HepG2 (cell line): Measurements from ENCODE around the gene ZNF557. TPM values are rescaled to one million over a fixed set of nuclear protein-coding genes. Genes with fewer than 3 reads are reported as not detected.

ENCODE experiments used
- AHR ChIP-seq: IDR thresholded peaks from 2 replicates; pipeline ENCODE4 v1.6.1; 2018; ENCODE audit warnings: missing genetic modification reagents, missing compliant biosample characterization
- ARNTL ChIP-seq: sonication (generic); formaldehyde crosslinking; IDR thresholded peaks from 2 replicates; pipeline ENCODE4 v1.4.0; 2020; ENCODE audit warnings: mild to moderate bottlenecking, missing genetic modification reagents
- ATRX ChIP-seq: sonication (generic); formaldehyde crosslinking; IDR thresholded peaks from 2 replicates; pipeline ENCODE4 v1.4.0; 2020; ENCODE audit warnings: missing genetic modification reagents, borderline replicate concordance
- BRD4 ChIP-seq: sonication (generic); formaldehyde crosslinking; IDR thresholded peaks from 2 replicates; pipeline ENCODE4 v1.4.0; 2020; ENCODE audit warnings: missing genetic modification reagents
- CENPT ChIP-seq: sonication (generic); formaldehyde crosslinking; IDR thresholded peaks from 2 replicates; pipeline ENCODE4 v1.8.0; 2022; ENCODE audit warnings: low read depth, mild to moderate bottlenecking, moderate library complexity, missing genetic modification reagents
- FOXC1 ChIP-seq: sonication (generic); formaldehyde crosslinking; IDR thresholded peaks from 2 replicates; pipeline ENCODE4 v1.8.0; 2022; ENCODE audit warnings: mild to moderate bottlenecking, missing genetic modification reagents, borderline replicate concordance
- FOXJ3 ChIP-seq: sonication (generic); formaldehyde crosslinking; IDR thresholded peaks from 2 replicates; pipeline ENCODE4 v1.4.0; 2020; ENCODE audit warnings: missing genetic modification reagents, mild to moderate bottlenecking, borderline replicate concordance
- HOXA3 ChIP-seq: sonication (generic); formaldehyde crosslinking; IDR thresholded peaks from 2 replicates; pipeline ENCODE4 v1.5.0; 2020; ENCODE audit warnings: missing genetic modification reagents
- HOXA9 ChIP-seq: sonication (generic); formaldehyde crosslinking; IDR thresholded peaks from 2 replicates; pipeline ENCODE4 v1.8.1; 2022; ENCODE audit warnings: missing genetic modification reagents, mild to moderate bottlenecking, moderate library complexity, borderline replicate concordance
- NPAS2 ChIP-seq: sonication (generic); formaldehyde crosslinking; IDR thresholded peaks from 2 replicates; pipeline ENCODE4 v1.8.0; 2022; ENCODE audit warnings: mild to moderate bottlenecking, missing genetic modification reagents, borderline replicate concordance
- NR2F6 ChIP-seq, 2 experiments: IDR thresholded peaks; 2 replicates each; pipeline ENCODE4 v1.6.1; 2016; ENCODE audit warnings: antibody characterized with exemption in 1 of 2, mild to moderate bottlenecking in 1 of 2
- RBFOX2 ChIP-seq: fragments of 200-400 bp; formaldehyde crosslinking; IDR thresholded peaks from 2 replicates; pipeline ENCODE4 v1.6.1; 2017; ENCODE audit warnings: low read depth, mild to moderate bottlenecking, low read length
- SAFB2 ChIP-seq: sonication (generic); formaldehyde crosslinking; IDR thresholded peaks from 2 replicates; pipeline ENCODE4 v1.5.1; 2020; ENCODE audit warnings: missing genetic modification reagents, low read depth, mild to moderate bottlenecking, borderline replicate concordance
- SP5 ChIP-seq: IDR thresholded peaks from 2 replicates; pipeline ENCODE4 v1.6.1; 2016; ENCODE audit warnings: low read depth, borderline replicate concordance
- TBP ChIP-seq: sonication (generic); formaldehyde crosslinking; IDR thresholded peaks from 2 replicates; pipeline ENCODE4 v1.5.0; 2020; ENCODE audit warnings: missing genetic modification reagents
- ZNF343 ChIP-seq: sonication (generic); formaldehyde crosslinking; IDR thresholded peaks from 2 replicates; pipeline ENCODE4 v1.4.0; 2020; ENCODE audit warnings: mild to moderate bottlenecking, missing genetic modification reagents
- ZNF44 ChIP-seq: sonication (generic); formaldehyde crosslinking; IDR thresholded peaks from 2 replicates; pipeline ENCODE4 v1.5.1; 2020; ENCODE audit warnings: mild to moderate bottlenecking, missing genetic modification reagents
- ZNF468 ChIP-seq: sonication (generic); formaldehyde crosslinking; IDR thresholded peaks from 2 replicates; pipeline ENCODE4 v1.8.0; 2022; ENCODE audit warnings: mild to moderate bottlenecking, moderate library complexity, missing genetic modification reagents
- ZNF616 ChIP-seq: sonication (generic); formaldehyde crosslinking; IDR thresholded peaks from 2 replicates; pipeline ENCODE4 v1.5.0; 2020; ENCODE audit warnings: low read depth, mild to moderate bottlenecking, missing genetic modification reagents
- polyA plus RNA-seq, 8 experiments: library from polyadenylated mRNA; depleted of rRNA in 3 of 8; stranded (reverse) in 7 of 8; unstranded in 1 of 8; fragments of >200 nt; fragmentation: Illumina TruSeq in 4 of 8; extraction: Trizol in 4 of 8; gene quantifications; 2 replicates each; pipeline versions ENCODE4 v1.2.1 to v1.2.3, GENCODE V29; 2011 to 2016; ENCODE audit warnings: low read depth in 4 of 8, missing spikeins in 1 of 8, mixed read lengths in 1 of 8; ENCODE audit not compliant: insufficient read depth in 1 of 8
- total RNA-seq, 5 experiments: library from RNA; depleted of rRNA; stranded (reverse); fragments of >200 nt; fragmentation: Illumina TruSeq; extraction: Trizol; gene quantifications; 2 replicates each; pipeline ENCODE4 v1.2.3, GENCODE V29; 2016; ENCODE audit warnings: low read depth in 1 of 5
- TF ChIP-seq, protein P1 (sequence below): sonication (generic); formaldehyde crosslinking; IDR thresholded peaks from 2 replicates; pipeline ENCODE4 v1.9.0; 2022; ENCODE audit warnings: low read depth, missing genetic modification reagents
- TF ChIP-seq, protein P2 (sequence below): sonication (generic); formaldehyde crosslinking; IDR thresholded peaks from 2 replicates; pipeline ENCODE4 v1.5.0; 2020; ENCODE audit warnings: missing genetic modification reagents
- TF ChIP-seq, protein P3 (sequence below): sonication (generic); formaldehyde crosslinking; IDR thresholded peaks from 2 replicates; pipeline ENCODE4 v1.4.0; 2020; ENCODE audit warnings: missing genetic modification reagents, borderline replicate concordance
- TF ChIP-seq, protein P4 (sequence below): sonication (generic); formaldehyde crosslinking; IDR thresholded peaks from 2 replicates; pipeline ENCODE4 v1.8.0; 2022; ENCODE audit warnings: mild to moderate bottlenecking, missing genetic modification reagents, borderline replicate concordance

ZNF557 gene
- total and polyA plus RNA-seq, 2 of the 13 experiments (the other 11 are each of a cell fraction or from before 2014, with no cell fraction given) = 2.1 to 7.8 TPM

DNA sequence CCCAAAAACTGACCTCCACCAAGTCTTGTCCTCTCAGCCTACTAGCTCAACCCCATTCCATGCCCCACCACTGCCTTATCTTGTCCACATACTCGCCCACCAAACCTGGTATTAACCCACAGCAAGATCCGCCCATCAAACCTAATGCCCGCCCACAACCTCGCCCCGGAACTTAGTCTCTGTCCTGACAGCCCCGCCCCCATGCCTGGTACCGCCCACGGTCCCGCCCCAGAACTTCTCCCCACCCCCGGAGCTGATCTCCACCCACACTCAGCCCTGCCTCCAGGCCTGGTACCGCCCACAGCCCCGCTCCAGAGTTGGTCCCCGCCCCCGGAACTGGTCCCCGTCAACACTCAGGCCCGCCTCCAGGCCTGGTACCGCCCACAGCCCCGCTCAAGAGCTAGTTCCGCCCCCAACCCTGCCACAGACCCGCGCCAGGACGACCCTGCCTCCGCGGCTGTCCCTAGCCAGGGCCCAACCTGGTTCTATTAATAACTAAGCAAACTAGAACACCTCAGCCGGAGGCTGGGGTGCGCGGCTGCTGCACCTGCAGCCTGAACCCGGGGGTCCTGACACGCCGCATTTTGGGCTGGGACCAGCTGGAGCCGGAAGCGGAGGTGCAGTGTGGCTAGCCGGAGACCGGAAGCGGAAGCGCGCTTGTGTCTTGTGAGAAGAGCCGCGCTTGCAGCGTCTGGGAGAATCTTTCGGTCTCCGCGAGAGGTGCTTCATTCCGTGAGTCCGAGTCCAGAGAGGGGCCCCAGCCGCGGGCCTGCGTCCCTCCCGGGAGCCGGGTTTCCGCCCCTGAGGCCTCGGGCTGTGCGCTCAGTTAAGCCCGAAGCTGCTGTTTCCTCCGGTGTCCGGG lies at the start of gene ZNF557 (continued):
- TF ChIP-seq FOXJ3 (CRISPR knock-in tag) (peak; percentile 43; the same call in 1 of the 2 replicates), HOXA9 (CRISPR knock-in tag) (no peak), FOXC1 (CRISPR knock-in tag) (peak; percentile 59), TBP (CRISPR knock-in tag) (peak; percentile 42; the same call in 1 of the 2 replicates), ARNTL (no peak), AHR (CRISPR knock-in tag) (no peak), NPAS2 (CRISPR knock-in tag) (no peak), SP5 (0 out of 2 replicates have a peak, but pooled peaks have one; percentile 20), ZNF468 (no peak), BRD4 (CRISPR knock-in tag) (0 out of 2 replicates have a peak, but pooled peaks have one; percentile 41), RBFOX2 (peak; percentile 94), ZNF343 (no peak), NR2F6 (IDR thresholded peaks at IDR 0.05) (no peak), NR2F6 (CRISPR knock-in tag; IDR thresholded peaks at IDR 0.05) (no peak), SAFB2 (CRISPR knock-in tag) (no peak), ZNF44 (CRISPR knock-in tag) (peak; percentile 51; the same call in 1 of the 2 replicates), ZNF616 (CRISPR knock-in tag) (no peak), CENPT (CRISPR knock-in tag) (no peak), ATRX (CRISPR knock-in tag) (no peak), HOXA3 (CRISPR knock-in tag) (0 out of 2 replicates have a peak, but pooled peaks have one; percentile 46)
- TF ChIP-seq, protein P1, sequence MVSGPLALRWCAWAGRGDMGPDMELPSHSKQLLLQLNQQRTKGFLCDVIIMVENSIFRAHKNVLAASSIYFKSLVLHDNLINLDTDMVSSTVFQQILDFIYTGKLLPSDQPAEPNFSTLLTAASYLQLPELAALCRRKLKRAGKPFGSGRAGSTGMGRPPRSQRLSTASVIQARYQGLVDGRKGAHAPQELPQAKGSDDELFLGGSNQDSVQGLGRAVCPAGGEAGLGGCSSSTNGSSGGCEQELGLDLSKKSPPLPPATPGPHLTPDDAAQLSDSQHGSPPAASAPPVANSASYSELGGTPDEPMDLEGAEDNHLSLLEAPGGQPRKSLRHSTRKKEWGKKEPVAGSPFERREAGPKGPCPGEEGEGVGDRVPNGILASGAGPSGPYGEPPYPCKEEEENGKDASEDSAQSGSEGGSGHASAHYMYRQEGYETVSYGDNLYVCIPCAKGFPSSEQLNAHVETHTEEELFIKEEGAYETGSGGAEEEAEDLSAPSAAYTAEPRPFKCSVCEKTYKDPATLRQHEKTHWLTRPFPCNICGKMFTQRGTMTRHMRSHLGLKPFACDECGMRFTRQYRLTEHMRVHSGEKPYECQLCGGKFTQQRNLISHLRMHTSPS (CRISPR knock-in tag) = no peak
- TF ChIP-seq, protein P2, sequence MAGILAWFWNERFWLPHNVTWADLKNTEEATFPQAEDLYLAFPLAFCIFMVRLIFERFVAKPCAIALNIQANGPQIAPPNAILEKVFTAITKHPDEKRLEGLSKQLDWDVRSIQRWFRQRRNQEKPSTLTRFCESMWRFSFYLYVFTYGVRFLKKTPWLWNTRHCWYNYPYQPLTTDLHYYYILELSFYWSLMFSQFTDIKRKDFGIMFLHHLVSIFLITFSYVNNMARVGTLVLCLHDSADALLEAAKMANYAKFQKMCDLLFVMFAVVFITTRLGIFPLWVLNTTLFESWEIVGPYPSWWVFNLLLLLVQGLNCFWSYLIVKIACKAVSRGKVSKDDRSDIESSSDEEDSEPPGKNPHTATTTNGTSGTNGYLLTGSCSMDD (CRISPR knock-in tag) = no peak
- TF ChIP-seq, protein P3, sequence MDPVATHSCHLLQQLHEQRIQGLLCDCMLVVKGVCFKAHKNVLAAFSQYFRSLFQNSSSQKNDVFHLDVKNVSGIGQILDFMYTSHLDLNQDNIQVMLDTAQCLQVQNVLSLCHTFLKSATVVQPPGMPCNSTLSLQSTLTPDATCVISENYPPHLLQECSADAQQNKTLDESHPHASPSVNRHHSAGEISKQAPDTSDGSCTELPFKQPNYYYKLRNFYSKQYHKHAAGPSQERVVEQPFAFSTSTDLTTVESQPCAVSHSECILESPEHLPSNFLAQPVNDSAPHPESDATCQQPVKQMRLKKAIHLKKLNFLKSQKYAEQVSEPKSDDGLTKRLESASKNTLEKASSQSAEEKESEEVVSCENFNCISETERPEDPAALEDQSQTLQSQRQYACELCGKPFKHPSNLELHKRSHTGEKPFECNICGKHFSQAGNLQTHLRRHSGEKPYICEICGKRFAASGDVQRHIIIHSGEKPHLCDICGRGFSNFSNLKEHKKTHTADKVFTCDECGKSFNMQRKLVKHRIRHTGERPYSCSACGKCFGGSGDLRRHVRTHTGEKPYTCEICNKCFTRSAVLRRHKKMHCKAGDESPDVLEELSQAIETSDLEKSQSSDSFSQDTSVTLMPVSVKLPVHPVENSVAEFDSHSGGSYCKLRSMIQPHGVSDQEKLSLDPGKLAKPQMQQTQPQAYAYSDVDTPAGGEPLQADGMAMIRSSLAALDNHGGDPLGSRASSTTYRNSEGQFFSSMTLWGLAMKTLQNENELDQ = no peak
- TF ChIP-seq, protein P4, sequence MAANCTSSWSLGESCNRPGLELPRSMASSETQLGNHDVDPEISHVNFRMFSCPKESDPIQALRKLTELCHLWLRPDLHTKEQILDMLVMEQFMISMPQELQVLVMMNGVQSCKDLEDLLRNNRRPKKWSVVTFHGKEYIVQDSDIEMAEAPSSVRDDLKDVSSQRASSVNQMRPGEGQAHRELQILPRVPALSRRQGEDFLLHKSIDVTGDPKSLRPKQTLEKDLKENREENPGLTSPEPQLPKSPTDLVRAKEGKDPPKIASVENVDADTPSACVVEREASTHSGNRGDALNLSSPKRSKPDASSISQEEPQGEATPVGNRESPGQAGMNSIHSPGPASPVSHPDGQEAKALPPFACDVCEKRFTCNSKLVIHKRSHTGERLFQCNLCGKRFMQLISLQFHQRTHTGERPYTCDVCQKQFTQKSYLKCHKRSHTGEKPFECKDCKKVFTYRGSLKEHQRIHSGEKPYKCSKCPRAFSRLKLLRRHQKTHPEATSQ (CRISPR knock-in tag) = 0 out of 2 replicates have a peak, but pooled peaks have one; percentile 28
